GM18507 (cell line): ENCODE results near the gene WBP2.

ENCODE experiments used
- DNase-seq: peaks from one replicate; pipeline ENCODE4 v3.0.0; 2011; ENCODE audit warnings: low read depth; ENCODE audit not compliant: insufficient read length; ENCODE audit errors: extremely low spot score
- FAIRE-seq: peaks from 2 replicates; lab custom pipeline; 2011; peaks lifted over from hg19 to GRCh38; lab: Jason Lieb, UNC

Gene WBP2

GRCh38 chr17:75847614-75848522 lies 7.3 kb downstream of the WBP2 start:
- DNase-seq = no peak
- FAIRE-seq = no peak

DNA sequence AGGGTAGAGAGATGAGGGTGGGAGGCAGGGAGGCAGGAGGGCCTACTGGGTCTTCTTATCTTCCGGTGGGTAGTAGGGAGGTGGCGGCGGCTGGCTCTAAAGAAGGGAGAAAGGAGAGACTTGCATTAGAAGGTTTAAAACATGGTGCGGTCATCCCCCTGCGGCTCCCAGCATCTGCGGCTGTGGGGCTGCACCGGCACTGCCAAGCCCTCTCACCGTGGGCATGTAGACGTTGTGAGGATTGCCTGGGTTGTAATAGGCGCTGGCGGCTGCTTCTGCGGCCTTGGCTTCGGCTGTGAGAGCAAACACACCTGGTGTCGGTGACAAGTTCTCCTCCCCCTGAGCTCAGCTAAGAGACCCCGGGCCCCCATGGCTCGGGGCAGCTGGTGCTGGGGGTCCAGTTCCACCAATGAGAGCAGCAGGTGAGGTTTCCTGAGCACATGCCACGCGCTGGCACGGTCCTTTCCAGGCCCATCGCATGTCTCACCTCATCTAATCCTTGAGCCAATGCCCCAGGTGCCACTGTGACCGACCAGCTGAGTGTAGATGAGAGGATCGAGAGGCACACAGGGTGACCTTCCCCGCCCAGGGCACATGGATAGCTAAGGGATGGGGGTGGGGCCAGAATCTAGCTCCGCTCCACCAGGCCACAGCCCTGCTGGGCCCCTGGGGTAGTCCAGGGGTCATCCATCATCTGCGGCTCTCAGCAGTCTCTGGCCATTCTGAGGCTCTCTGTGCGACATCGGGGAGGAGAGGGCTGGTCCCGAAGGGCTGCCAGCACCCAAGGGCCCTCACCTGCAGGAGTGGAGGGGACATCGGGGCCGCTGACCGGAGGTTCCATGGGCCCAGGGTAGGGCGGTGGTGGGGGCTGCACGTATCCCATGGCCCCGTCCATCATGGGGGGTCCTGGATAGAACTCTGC lies 8.2 kb downstream of the WBP2 start:
- DNase-seq (no peak), FAIRE-seq (no peak)

DNA sequence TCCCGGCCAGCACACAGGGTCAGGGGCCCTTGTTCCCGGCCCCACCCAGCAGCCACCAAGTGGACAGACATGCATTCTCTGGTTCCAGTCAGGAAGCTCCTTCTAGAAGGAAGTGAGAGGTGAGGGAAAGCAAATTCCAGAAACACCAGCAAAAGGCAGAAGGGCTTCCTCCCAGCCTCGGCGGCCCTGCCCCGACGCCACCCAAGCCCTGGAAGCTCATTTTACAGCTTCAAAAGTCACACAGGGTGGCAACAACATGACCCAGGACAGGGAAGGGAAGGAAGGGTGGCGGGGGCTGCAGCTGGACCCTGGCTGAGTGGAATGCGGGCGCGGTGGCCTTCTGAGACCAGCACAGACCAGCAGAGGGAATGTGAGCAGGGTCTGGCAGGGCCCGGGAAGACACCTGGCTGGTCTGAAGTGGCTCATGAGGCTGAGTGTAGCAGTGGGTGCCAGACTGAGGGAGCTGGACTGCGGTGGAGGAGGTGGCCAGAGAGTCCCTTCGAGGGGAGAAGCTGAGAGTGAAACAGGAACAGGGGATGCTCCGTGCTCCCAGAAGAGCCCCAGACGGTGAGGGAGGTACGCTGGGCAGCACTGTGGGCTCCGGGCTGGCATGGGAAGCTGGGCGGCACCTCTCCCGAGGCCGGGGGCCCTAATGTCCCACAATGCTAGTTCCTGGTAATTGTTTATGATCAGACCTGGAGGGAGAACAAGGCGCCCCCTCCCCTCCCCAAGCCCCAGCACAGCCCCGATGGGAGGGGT lies 9.0 kb downstream of the WBP2 start:
- DNase-seq (no peak), FAIRE-seq (no peak)

DNA sequence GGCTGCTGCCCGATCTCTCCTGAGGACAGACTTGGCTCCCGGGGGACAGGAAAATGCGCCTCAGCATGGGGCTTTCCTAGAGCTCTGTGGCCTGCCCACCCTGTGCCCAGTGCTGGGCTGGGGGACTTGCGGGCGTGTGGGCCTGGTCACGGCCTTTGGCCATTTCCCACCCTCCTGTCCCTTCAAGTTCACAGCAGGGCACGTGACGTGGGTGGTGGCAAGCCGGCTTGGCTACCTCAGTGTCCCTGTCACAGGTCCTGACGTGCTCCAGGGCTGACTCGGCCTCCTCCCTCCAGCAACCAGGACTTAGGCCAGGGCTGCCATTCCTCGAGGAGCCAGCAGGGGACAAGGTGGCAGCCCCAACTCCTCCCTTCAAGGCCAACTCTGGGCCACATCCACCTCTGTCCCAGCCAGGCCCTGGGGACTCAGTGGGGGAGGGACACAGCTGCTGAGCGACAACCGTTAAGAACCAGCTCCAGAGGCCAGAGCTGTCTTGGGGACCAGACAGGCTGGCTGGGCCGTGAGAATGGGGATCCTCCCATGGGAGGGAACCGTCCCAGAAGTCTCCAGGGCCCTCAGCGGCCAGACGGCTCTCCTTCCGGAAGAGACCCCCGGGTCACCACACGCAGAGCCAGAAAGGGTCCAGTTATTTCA lies 9.9 kb downstream of the WBP2 start:
- FAIRE-seq (peak; percentile 91), DNase-seq (peak; percentile 89)

- DNase-seq = no peak
- FAIRE-seq = no peak
Measured at GRCh38 chr17:75844530-75845057, 10.5 kb downstream of the WBP2 start.

DNA sequence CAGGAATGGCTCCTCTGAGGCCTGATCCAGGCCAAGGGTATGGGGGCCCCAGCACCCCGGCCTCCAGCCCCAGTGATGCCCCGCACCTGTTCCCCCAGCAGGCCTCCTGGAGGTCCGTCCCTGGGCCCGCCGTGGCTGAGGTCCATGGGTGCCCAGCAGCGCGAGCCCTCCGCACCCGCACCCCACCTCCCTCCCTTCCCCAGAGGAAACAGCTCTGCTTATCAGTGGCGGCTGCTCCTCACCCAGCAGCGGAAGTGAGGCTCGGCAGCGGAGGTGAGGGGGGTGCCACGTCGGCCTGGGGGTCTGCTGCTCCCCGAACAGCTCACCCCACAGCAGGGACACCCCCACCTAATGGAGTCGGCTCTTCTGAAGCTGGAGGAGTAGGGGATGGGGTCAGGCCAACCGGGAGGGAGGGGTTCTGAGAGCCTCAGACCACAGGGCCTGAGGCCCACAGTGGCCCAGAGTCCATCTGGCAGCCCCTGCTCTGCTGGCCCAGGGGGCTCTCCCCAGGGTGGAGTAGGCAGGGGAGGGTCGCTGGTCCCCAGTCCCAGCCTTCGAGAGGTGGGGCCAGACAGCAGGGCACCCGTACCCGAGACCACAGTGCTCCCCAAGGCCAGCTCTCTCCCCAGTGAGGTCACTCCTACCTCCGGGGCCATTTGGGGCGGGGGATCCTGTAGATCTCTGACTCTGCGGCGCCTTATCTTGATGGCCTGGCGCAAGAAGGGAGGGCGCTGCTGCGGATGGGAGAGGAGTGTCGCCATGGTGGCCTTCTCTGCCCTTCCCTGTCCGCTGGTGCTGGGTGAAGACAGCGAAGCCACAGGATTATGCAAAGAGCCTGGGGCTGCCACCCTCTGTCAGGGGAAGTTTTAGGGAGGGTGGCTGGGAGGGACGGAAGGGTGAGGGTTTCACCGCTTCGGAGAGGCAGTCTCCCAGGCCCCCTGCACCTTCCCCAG lies 11.3 kb downstream of the WBP2 start, which contains the start of gene UNC13D:
TSS of gene UNC13D (minus strand) at position 828 of the 953 bp plus-strand sequence. CDS start at position 761, 67 bp downstream.
- FAIRE-seq = no peak
- no peak for DNase-seq

- FAIRE-seq (no peak), DNase-seq (no peak)
Measured at GRCh38 chr17:75842963-75843576, 12.1 kb downstream of the WBP2 start.

- FAIRE-seq = no peak
Measured at GRCh38 chr17:75842411-75842810, 12.7 kb downstream of the WBP2 start.

GRCh38 chr17:75840799-75841164 lies 14.4 kb downstream of the WBP2 start:
- DNase-seq = no peak
- no peak for FAIRE-seq

More at GRCh38 chr17:75842411-75842810, 12.7 kb downstream of the WBP2 start:
- DNase-seq = no peak

GRCh38 chr17:75839942-75840798 lies 15.0 kb downstream of the WBP2 start:
- DNase-seq (no peak), FAIRE-seq (no peak)

DNA sequence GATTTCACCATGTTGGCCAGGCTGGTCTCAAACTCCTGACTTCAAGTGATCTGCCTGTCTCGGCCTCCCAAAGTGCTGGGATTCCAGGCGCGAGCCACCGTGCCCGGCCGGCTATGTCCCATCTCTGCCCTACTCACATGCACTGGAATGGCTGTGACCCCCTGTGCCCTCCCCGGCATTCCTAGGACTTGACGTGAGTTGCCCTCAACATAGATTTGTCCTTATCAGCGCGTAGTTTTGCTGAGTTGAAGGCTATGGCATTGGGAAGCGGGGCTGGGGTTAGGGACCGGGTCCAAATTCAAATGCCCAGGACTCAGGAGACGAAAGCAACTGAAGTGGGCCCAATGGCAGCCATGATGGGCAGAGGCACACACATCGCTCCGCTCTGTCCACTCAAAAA lies 16.7 kb downstream of the WBP2 start:
- DNase-seq (no peak), FAIRE-seq (no peak)

GRCh38 chr17:75837899-75838298 lies 17.2 kb downstream of the WBP2 start:
- no peak for DNase-seq
- no peak for FAIRE-seq

- DNase-seq (no peak), FAIRE-seq (no peak)
Measured at GRCh38 chr17:75836605-75837004, 18.5 kb downstream of the WBP2 start.

DNA sequence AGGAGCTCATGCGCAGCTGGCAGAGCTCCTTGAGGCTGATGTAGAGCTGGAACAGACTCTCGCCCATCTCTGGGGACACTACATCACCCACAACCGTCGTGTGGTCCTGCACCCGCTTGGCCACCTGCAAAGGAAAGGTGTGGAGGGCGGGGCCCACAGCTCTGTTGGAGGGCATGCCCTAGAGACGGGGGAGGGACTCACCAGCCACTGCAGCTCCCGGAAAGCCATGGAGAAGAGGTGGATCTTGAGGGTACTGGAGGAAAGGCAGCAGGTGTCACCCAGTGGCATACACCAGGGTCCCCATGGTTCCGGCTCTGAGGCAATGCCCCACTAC lies 19.5 kb downstream of the WBP2 start:
- FAIRE-seq (no peak), DNase-seq (no peak)

- no peak for FAIRE-seq
- no peak for DNase-seq
Measured at GRCh38 chr17:75834928-75835653, 20.0 kb downstream of the WBP2 start.

GRCh38 chr17:75834279-75834920 lies 20.7 kb downstream of the WBP2 start:
- DNase-seq = no peak
- FAIRE-seq = no peak
